Hematopoietic multipotent progenitor cell treated with erythropoietin and hydrocortisone succinate and interleukin-3 and kit ligand, for 17 days (in vitro differentiated cells): ENCODE results near the gene NEMF.
"Not testable (repeated sequence)": the region's sequence is repeated elsewhere in the genome, so short reads cannot be mapped to it uniquely, and the experiment has no call there.

Source experiments
- DNase-seq: peaks from one replicate; pipeline ENCODE4 v3.0.0-alpha.2; 2015; ENCODE audit warnings: low spot score

Gene NEMF

DNA sequence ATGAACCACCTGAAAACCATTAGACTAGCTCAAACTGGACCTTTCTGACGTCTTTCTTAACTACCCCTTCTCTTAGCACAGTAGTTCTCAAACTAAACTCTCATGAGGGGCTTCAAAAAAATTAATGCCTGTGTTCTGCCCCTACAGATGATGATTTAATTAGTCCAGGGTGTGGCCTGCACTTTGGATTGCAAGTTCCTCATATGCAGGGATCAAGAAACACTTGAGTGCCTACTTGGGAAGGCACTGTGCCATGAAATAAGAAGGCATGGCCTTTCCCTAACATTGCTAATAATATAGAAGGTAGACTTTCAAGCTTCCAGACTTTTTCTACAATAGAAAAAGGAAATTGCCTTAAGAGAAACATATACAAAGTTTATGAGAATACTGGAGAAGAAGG, 107.4 kb downstream of the NEMF start:
- no peak for DNase-seq

- DNase-seq: not testable (repeated sequence)
Measured at GRCh38 chr14:49735669-49736068, 116.9 kb downstream of the NEMF start.

GRCh38 chr14:49733836-49734235, 118.8 kb downstream of the NEMF start:
- DNase-seq: no peak

- no peak for DNase-seq
Measured at GRCh38 chr14:49732896-49733295, 119.7 kb downstream of the NEMF start.
